Fibroblast of mammary gland (primary cell): ENCODE measurements around the gene IFNA1.

ENCODE experiments used
- DNase-seq: peaks from one replicate; pipeline ENCODE4 v3.0.0-alpha.2; 2010; ENCODE audit warnings: low read depth
- H3K4me3 ChIP-seq: 2 replicates; pipeline ENCODE4 v1.5.1; 2011; ENCODE audit warnings: low read depth, mild to moderate bottlenecking, low read length, moderate library complexity; ENCODE audit not compliant: control insufficient read depth
- TF ChIP-seq, protein P1 (sequence below): conservative IDR thresholded peaks from 2 replicates; pipeline ENCODE4 v1.5.1; 2011; ENCODE audit warnings: low read depth, low read length, inconsistent platforms; ENCODE audit not compliant: control insufficient read depth, insufficient read depth

The IFNA1 gene

DNA sequence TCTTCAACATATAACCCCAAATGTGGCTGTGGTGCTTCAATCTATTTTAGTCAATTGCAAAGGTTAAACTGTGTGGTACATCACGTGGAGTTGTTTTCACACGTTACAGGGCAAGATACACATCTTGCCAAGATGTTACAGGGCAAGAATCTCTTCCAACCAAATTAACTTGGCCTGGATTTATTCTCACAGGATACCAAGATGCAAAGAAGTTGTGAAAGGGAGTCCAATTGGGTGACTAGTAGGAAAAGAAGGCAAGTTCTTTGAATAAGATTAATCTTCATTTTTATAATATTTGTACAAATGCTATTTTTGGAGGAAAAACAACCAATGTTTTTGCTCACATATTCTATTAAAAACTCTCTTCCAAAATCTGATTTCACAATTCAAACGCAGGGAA lies 36.1 kb upstream of the IFNA1 start:
- TF ChIP-seq, protein P1, sequence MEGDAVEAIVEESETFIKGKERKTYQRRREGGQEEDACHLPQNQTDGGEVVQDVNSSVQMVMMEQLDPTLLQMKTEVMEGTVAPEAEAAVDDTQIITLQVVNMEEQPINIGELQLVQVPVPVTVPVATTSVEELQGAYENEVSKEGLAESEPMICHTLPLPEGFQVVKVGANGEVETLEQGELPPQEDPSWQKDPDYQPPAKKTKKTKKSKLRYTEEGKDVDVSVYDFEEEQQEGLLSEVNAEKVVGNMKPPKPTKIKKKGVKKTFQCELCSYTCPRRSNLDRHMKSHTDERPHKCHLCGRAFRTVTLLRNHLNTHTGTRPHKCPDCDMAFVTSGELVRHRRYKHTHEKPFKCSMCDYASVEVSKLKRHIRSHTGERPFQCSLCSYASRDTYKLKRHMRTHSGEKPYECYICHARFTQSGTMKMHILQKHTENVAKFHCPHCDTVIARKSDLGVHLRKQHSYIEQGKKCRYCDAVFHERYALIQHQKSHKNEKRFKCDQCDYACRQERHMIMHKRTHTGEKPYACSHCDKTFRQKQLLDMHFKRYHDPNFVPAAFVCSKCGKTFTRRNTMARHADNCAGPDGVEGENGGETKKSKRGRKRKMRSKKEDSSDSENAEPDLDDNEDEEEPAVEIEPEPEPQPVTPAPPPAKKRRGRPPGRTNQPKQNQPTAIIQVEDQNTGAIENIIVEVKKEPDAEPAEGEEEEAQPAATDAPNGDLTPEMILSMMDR, result no peak
- no peak overlapping the region for H3K4me3 ChIP-seq
- DNase-seq, result no peak

DNA sequence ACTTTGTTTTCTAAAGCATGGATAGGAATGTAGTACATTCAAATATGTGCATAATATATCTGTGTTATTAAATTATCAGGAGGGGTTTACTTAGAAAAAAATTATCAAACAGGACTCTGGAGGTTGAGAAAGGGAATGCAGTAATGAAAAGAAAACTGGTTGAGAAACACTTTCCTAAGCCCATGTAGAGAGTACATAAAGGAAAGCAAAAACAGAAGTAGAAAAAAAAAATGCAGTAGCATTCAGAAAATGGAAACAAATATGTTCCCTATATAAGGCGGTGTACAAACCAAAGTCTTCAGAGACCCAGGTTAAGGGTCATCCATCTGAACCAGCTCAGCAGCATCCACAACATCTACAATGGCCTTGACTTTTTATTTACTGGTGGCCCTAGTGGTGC lies 31.4 kb upstream of the IFNA1 start, which contains the start of gene IFNA8:
IFNA8 (plus strand) TSS at position 301 of the 400 bp plus-strand sequence; CDS start at position 361, 60 bp downstream.
- H3K4me3 ChIP-seq, result no peak within 1 kb of the TSS
- TF ChIP-seq, protein P1, result no peak
- DNase-seq, result no peak

DNA sequence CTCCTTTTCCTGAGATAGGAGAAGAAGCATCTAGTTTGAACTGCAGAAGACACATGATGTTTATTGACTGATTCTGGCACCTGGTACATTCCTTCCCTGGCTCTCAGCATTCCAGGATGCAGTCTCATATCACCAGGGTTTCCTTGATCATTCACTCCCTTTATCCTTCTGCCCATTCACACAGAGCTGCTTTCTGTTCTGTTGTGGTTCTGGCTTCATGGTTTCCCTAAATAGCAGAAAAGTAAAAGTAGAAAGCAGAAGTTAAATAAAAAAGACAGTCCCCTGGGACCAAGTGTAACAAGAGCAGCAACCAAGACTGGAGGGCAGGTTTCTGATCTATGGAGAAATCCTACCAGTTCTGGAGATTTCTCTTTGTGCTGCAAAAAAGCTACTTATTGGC lies 28.1 kb upstream of the IFNA1 start:
- DNase-seq, result no peak
- TF ChIP-seq, protein P1, result no peak
- no peak overlapping the region for H3K4me3 ChIP-seq

DNA sequence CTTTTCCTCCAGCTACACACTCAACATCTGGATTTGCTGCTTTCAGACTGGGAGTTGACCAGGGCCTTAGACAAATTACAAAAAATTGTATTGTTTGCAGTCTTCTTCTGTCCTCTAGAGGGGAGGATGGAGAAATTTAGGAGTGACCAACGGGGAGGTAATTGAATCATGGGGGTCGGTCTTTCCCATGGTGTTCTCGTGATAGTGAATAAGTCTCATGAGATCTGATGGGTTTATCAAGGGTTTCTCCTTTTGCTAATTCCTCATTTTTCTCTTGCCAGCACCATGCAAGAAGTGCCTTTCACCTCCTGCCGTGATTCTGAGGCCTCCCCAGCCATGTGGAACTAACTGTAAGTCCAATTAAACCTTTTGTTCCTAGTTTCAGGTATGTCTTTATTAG lies 27.1 kb upstream of the IFNA1 start:
- TF ChIP-seq, protein P1, result no peak
- no peak for DNase-seq
- H3K4me3 ChIP-seq, result no peak overlapping the region

DNA sequence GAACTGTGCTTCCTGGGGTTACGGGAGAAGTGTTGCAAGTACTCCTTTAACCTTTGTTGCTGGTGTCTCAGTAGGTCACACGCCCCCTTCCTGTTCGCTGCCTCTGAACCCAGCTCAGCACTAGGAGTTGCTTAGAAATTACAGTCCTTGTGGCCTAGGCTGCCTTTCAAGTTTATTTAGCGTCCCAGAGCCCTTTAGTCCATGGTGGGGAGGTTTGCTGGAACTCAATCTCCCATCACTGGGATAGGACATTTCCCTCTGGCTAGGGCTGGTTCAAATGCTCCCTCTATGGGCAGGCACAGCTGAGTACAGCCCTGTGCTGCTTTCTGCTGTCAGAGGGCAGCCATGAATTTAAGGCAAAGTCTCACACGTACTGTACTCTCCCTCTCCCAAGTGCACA lies 26.6 kb upstream of the IFNA1 start:
- TF ChIP-seq, protein P1, result peak; percentile 33
- H3K4me3 ChIP-seq, result no peak overlapping the region
- no peak for DNase-seq

DNA sequence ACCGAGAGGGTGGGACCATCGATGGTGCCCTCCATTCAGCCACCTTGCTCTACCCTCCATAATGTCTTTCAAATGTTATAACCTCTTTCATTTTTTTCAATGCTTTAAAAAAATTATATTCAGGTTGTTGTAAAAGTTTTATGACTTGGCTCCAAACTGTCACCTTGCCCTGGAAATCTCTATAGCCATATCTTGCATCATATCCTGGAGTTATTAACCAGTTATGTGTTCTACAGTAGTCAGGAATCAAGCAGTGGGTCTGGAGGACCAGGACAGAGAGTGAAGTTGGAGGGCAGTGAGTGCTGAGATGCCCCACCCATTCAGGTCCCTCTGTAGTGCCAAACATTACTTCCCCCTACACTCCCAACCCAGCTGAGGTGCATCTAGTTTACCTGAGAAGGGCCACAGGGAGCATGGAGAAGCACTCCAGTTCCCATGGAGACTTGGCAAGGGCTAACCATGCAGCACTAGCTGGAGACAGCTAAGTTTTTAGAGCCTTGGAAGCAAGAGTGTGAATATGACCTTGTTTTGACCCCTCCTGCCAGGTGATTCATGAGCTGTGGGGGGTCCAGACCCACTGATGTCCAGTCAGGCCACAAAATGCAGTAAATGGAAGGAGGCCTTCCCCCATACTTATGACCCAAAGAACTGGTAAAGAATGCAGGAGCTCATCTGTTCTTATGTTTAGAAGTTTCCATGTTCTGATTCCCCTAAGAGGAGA lies 25.9 kb upstream of the IFNA1 start:
- no peak for DNase-seq
- TF ChIP-seq, protein P1, result no peak
- no peak overlapping the region for H3K4me3 ChIP-seq
